ENCODE data around the gene SPATA31C1.

- TF ChIP-seq, protein P1, sequence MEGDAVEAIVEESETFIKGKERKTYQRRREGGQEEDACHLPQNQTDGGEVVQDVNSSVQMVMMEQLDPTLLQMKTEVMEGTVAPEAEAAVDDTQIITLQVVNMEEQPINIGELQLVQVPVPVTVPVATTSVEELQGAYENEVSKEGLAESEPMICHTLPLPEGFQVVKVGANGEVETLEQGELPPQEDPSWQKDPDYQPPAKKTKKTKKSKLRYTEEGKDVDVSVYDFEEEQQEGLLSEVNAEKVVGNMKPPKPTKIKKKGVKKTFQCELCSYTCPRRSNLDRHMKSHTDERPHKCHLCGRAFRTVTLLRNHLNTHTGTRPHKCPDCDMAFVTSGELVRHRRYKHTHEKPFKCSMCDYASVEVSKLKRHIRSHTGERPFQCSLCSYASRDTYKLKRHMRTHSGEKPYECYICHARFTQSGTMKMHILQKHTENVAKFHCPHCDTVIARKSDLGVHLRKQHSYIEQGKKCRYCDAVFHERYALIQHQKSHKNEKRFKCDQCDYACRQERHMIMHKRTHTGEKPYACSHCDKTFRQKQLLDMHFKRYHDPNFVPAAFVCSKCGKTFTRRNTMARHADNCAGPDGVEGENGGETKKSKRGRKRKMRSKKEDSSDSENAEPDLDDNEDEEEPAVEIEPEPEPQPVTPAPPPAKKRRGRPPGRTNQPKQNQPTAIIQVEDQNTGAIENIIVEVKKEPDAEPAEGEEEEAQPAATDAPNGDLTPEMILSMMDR (IDR thresholded peaks at IDR 0.05; ENCODE audit: borderline replicate concordance, extremely low read depth, low read length, poor library complexity, severe bottlenecking), result no peak
- TF ChIP-seq EZH2 (IDR thresholded peaks at IDR 0.05; ENCODE audit: borderline replicate concordance, low read depth, low read length, severe bottlenecking), result no peak
Observed at GRCh38 chr9:87868175-87868574, 49.6 kb upstream of the SPATA31C1 start.
